ENCODE measurements around the gene PRKAA2.

DNA sequence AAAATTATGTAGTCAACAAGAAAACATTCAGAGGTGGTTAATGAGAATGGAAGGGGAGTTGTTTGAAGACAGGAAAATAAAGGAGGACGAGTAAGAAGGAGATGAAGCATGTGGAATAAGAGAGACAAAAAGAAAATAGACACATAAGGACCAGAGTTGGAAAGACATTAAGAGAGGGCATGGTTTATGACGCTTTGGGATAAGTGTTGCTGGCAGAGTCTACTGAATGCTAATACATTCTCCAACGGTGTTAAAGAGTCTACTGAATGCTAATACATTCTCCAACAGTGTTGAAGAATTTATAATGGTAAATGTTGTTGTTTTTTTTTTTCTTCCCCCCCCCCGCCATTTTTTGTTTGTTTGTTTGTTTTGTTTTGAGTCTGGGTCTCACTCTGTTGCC lies 13.1 kb downstream of the PRKAA2 start:
- no peak for TF ChIP-seq ZFP41 (tag by site-specific recombination; IDR thresholded peaks at IDR 0.05; ENCODE audit: borderline replicate concordance)
- TF ChIP-seq, protein P1, sequence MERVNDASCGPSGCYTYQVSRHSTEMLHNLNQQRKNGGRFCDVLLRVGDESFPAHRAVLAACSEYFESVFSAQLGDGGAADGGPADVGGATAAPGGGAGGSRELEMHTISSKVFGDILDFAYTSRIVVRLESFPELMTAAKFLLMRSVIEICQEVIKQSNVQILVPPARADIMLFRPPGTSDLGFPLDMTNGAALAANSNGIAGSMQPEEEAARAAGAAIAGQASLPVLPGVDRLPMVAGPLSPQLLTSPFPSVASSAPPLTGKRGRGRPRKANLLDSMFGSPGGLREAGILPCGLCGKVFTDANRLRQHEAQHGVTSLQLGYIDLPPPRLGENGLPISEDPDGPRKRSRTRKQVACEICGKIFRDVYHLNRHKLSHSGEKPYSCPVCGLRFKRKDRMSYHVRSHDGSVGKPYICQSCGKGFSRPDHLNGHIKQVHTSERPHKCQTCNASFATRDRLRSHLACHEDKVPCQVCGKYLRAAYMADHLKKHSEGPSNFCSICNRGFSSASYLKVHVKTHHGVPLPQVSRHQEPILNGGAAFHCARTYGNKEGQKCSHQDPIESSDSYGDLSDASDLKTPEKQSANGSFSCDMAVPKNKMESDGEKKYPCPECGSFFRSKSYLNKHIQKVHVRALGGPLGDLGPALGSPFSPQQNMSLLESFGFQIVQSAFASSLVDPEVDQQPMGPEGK (tag by site-specific recombination; IDR thresholded peaks at IDR 0.05), result no peak
- TF ChIP-seq, protein P2, sequence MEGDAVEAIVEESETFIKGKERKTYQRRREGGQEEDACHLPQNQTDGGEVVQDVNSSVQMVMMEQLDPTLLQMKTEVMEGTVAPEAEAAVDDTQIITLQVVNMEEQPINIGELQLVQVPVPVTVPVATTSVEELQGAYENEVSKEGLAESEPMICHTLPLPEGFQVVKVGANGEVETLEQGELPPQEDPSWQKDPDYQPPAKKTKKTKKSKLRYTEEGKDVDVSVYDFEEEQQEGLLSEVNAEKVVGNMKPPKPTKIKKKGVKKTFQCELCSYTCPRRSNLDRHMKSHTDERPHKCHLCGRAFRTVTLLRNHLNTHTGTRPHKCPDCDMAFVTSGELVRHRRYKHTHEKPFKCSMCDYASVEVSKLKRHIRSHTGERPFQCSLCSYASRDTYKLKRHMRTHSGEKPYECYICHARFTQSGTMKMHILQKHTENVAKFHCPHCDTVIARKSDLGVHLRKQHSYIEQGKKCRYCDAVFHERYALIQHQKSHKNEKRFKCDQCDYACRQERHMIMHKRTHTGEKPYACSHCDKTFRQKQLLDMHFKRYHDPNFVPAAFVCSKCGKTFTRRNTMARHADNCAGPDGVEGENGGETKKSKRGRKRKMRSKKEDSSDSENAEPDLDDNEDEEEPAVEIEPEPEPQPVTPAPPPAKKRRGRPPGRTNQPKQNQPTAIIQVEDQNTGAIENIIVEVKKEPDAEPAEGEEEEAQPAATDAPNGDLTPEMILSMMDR (tag by site-specific recombination; IDR thresholded peaks at IDR 0.05), result no peak
- no peak for TF ChIP-seq GFI1B (tag by site-specific recombination; IDR thresholded peaks at IDR 0.05)
- no peak for TF ChIP-seq ZNF114 (tag by site-specific recombination; IDR thresholded peaks at IDR 0.05)
- no peak for TF ChIP-seq ZNF350 (tag by site-specific recombination; IDR thresholded peaks at IDR 0.05)
- TF ChIP-seq, protein P3, sequence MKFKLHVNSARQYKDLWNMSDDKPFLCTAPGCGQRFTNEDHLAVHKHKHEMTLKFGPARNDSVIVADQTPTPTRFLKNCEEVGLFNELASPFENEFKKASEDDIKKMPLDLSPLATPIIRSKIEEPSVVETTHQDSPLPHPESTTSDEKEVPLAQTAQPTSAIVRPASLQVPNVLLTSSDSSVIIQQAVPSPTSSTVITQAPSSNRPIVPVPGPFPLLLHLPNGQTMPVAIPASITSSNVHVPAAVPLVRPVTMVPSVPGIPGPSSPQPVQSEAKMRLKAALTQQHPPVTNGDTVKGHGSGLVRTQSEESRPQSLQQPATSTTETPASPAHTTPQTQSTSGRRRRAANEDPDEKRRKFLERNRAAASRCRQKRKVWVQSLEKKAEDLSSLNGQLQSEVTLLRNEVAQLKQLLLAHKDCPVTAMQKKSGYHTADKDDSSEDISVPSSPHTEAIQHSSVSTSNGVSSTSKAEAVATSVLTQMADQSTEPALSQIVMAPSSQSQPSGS (tag by site-specific recombination; IDR thresholded peaks at IDR 0.05; ENCODE audit: low read depth), result no peak
- TF ChIP-seq, protein P4, sequence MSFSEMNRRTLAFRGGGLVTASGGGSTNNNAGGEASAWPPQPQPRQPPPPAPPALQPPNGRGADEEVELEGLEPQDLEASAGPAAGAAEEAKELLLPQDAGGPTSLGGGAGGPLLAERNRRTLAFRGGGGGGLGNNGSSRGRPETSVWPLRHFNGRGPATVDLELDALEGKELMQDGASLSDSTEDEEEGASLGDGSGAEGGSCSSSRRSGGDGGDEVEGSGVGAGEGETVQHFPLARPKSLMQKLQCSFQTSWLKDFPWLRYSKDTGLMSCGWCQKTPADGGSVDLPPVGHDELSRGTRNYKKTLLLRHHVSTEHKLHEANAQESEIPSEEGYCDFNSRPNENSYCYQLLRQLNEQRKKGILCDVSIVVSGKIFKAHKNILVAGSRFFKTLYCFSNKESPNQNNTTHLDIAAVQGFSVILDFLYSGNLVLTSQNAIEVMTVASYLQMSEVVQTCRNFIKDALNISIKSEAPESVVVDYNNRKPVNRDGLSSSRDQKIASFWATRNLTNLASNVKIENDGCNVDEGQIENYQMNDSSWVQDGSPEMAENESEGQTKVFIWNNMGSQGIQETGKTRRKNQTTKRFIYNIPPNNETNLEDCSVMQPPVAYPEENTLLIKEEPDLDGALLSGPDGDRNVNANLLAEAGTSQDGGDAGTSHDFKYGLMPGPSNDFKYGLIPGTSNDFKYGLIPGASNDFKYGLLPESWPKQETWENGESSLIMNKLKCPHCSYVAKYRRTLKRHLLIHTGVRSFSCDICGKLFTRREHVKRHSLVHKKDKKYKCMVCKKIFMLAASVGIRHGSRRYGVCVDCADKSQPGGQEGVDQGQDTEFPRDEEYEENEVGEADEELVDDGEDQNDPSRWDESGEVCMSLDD (tag by site-specific recombination; IDR thresholded peaks at IDR 0.05), result no peak
- TF ChIP-seq, protein P5, sequence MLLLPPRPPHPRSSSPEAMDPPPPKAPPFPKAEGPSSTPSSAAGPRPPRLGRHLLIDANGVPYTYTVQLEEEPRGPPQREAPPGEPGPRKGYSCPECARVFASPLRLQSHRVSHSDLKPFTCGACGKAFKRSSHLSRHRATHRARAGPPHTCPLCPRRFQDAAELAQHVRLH (tag by site-specific recombination; IDR thresholded peaks at IDR 0.05), result no peak
